ENCODE data around the gene CST3. TPM values are rescaled to one million over a fixed set of nuclear protein-coding genes. Genes with fewer than 3 reads are reported as not detected.

The CST3 gene
- total and polyA plus RNA-seq, 12 donors, result 92.4 to 1,851 (median 1,124) TPM

- Histone ChIP-seq H3K36me3 (replicated peaks in 1 of 2) (no peaks in the 10 kb centered on the region), H3K4me3 (no peak overlapping the region), H3K9me3 (replicated peaks in 1 of 3) (no peaks in the 10 kb centered on the region), H3K27ac (no peak overlapping the region), H3K4me1 (replicated peaks in 1 of 2) (no peaks in the 10 kb centered on the region), H3K27me3 (no peaks in the 10 kb centered on the region)
- no peak for DNase-seq
- TF ChIP-seq POLR2A (IDR thresholded peaks at IDR 0.05), result no peak
- intact Hi-C loops (cut with DNase I), result no loop called here
- WGBS, 4 donors, result 78 to 80% (median 79%) methylated on average over 1 of the region's 1 CpG
These were observed 33.4 kb downstream of the CST3 start for GRCh38 chr20:23604306-23604705.

- Histone ChIP-seq H3K4me1 (replicated peaks in 1 of 2) (peaks cover 0 to 6% of the 10 kb centered on the region in 2 donors), H3K4me3 (no peak overlapping the region), H3K36me3 (replicated peaks in 1 of 2) (no peaks in the 10 kb centered on the region), H3K27ac (no peak overlapping the region), H3K9me3 (replicated peaks in 1 of 3) (no peaks in the 10 kb centered on the region), H3K27me3 (no peaks in the 10 kb centered on the region)
- TF ChIP-seq CTCF (IDR thresholded peaks at IDR 0.05) (no peak), POLR2A (IDR thresholded peaks at IDR 0.05) (no peak)
- DNase-seq, result no peak
- intact Hi-C loops (cut with DNase I), result no loop called here
- WGBS, 4 donors, result 76 to 92% (median 86%) methylated on average over 4 of the region's 4 CpGs
These were observed 34.4 kb downstream of the CST3 start for GRCh38 chr20:23603321-23603720.

- H3K27me3 ChIP-seq, result no peaks in the 10 kb centered on the region
- WGBS, 4 donors, result 65 to 75% (median 71%) methylated on average over 3 to 6 of the region's 6 CpGs
- no peak for DNase-seq
- no peak overlapping the region for H3K27ac ChIP-seq
- intact Hi-C loops (cut with DNase I), result no loop called here
- no peak overlapping the region for H3K4me3 ChIP-seq
- H3K4me1 ChIP-seq (replicated peaks in 1 of 2), result peaks cover 0 to 6% of the 10 kb centered on the region in 2 donors
- no peaks in the 10 kb centered on the region for H3K36me3 ChIP-seq (replicated peaks in 1 of 2)
- H3K9me3 ChIP-seq (replicated peaks in 1 of 3), result no peaks in the 10 kb centered on the region
- no peak for TF ChIP-seq POLR2A (IDR thresholded peaks at IDR 0.05)
- TF ChIP-seq CTCF (IDR thresholded peaks at IDR 0.05), result no peak
These were observed 35.1 kb downstream of the CST3 start for GRCh38 chr20:23602699-23603098.

GRCh38 chr20:23602241-23602640, 35.5 kb downstream of the CST3 start:
- peaks cover 0 to 6% of the 10 kb centered on the region in 2 donors for H3K4me1 ChIP-seq (replicated peaks in 1 of 2)
- no peaks in the 10 kb centered on the region for H3K9me3 ChIP-seq (replicated peaks in 1 of 3)
- H3K36me3 ChIP-seq (replicated peaks in 1 of 2), result no peaks in the 10 kb centered on the region
- H3K27me3 ChIP-seq, result no peaks in the 10 kb centered on the region
- no peak overlapping the region for H3K27ac ChIP-seq
- TF ChIP-seq CTCF (IDR thresholded peaks at IDR 0.05) (no peak), POLR2A (IDR thresholded peaks at IDR 0.05) (no peak)
- H3K4me3 ChIP-seq, result no peak overlapping the region
- DNase-seq, result no peak
- intact Hi-C loops (cut with DNase I), result no loop called here
- 67 to 83% (median 76%) methylated on average over 2 of the region's 2 CpGs for WGBS, 4 donors

GRCh38 chr20:23601715-23602114, 36.0 kb downstream of the CST3 start:
- Histone ChIP-seq H3K27me3 (no peaks in the 10 kb centered on the region), H3K4me3 (no peak overlapping the region), H3K4me1 (replicated peaks in 1 of 2) (peaks cover 0 to 6% of the 10 kb centered on the region in 2 donors), H3K36me3 (replicated peaks in 1 of 2) (no peaks in the 10 kb centered on the region), H3K27ac (no peak overlapping the region), H3K9me3 (replicated peaks in 1 of 3) (no peaks in the 10 kb centered on the region)
- intact Hi-C loops (cut with DNase I), result no loop called here
- TF ChIP-seq CTCF (IDR thresholded peaks at IDR 0.05), result no peak
- no peak for TF ChIP-seq POLR2A (IDR thresholded peaks at IDR 0.05)
- DNase-seq, result no peak
- WGBS, 4 donors, result 60 to 93% (median 79%) methylated on average over 3 to 4 of the region's 4 CpGs

All from adrenal gland (tissue), 12 donors.